Activated naive CD4-positive, alpha-beta T cell treated with anti-CD3 and anti-CD28 coated beads, Interleukin-2, amount 50 U/mL, for 24 hours (primary cell): ENCODE results near the gene SHISA5.
"Not testable (repeated sequence)": the region's sequence is repeated elsewhere in the genome, so short reads cannot be mapped to it uniquely, and the experiment has no call there.

ENCODE experiments used
- H3K27ac Mint-ChIP-seq: one replicate; pipeline ENCODE4 v1.8.0; 2021; ENCODE audit warnings: mild to moderate bottlenecking, mixed read lengths
- H3K27me3 Mint-ChIP-seq: one replicate; pipeline ENCODE4 v1.8.0; 2021; ENCODE audit warnings: mixed read lengths
- H3K36me3 Mint-ChIP-seq: one replicate; pipeline ENCODE4 v1.8.0; 2021; ENCODE audit warnings: mixed read lengths
- H3K4me1 Mint-ChIP-seq: one replicate; pipeline ENCODE4 v1.8.0; 2021; ENCODE audit warnings: mixed read lengths
- H3K4me3 Mint-ChIP-seq: one replicate; pipeline ENCODE4 v1.8.0; 2021; ENCODE audit warnings: mild to moderate bottlenecking, mixed read lengths
- H3K9me3 Mint-ChIP-seq: one replicate; pipeline ENCODE4 v1.8.0; 2021; ENCODE audit warnings: mixed read lengths

Gene SHISA5

DNA sequence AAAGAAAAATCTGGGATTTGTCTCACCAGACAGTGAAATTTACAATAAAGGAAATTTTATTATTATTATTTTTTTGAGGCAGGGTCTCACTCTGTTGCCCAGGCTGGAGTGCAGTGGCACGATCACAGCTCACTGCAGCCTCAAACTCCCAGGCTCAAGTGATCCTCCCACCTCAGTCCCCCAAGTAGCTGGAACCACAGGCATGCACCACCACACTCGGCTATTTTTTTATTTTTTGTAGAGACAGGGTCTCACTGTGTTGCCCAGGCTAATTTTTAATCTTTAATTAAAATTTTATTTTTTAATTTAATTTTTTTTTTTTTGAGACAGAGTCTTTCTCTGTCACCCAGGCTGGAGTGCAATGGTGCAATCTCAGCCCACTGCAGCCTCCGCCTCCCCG lies 29.9 kb downstream of the SHISA5 start:
- not testable (repeated sequence) for H3K27me3 Mint-ChIP-seq, H3K36me3 Mint-ChIP-seq, H3K27ac Mint-ChIP-seq, H3K9me3 Mint-ChIP-seq, H3K4me3 Mint-ChIP-seq
- H3K4me1 Mint-ChIP-seq, result peaks cover 53% of the 10 kb centered on the region

DNA sequence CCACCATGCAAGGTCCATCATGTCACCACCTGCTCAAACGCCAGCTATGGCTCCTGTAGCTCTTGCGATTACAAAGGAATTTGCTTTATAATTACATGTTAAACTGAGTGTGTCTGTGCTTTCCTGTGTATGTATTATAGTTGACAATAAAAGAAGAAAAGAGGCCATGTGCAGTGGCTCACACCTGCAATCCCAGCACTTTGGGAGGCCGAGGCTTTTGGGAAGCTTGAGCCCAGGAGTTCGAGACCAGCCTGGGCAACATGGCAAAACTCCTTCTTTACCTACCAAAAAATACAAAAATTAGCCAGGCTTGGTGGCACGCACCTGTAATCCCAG lies 30.4 kb downstream of the SHISA5 start:
- H3K4me1 Mint-ChIP-seq, result peaks cover 53% of the 10 kb centered on the region
- H3K27ac Mint-ChIP-seq, result peak overlapping the region; percentile 92
- H3K9me3 Mint-ChIP-seq, result no peaks in the 10 kb centered on the region
- H3K36me3 Mint-ChIP-seq, result no peaks in the 10 kb centered on the region
- H3K4me3 Mint-ChIP-seq, result peak overlapping the region; percentile 84
- H3K27me3 Mint-ChIP-seq, result no peaks in the 10 kb centered on the region

DNA sequence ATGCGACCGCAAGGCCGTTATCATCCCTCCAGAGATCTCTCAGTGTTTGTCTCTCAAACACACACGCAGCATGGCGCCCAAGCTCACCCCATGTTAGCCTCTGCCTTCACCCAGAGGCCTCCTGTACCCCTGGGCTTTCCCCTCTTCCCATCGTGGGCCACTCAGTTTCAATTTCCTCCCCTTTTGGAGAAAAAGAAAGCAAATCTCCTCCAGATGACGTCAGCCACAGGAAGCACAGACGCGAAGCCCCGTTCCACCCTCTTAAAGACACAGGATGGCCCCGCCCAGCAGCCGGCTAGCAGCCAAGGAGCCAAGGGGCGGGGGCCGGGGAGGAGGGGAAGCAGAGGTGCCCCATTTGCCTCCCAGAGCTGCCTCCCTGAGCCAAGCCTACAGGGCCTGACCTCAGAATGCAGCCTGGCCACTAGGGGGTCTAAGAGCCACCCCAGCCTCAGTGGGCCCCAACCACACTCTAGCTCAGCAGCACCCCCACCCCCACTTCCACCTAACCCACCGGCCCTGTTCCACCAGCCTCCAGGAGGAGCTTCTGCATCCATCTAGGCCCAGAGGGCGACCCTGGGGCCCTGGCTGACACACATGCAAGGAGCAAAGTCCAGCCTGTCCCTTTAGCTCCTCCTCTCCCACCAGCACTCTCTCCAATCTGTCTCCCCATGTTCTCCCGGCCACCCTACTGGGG lies 30.9 kb downstream of the SHISA5 start:
- H3K9me3 Mint-ChIP-seq, result no peaks in the 10 kb centered on the region
- peak overlapping the region; percentile 84 for H3K4me3 Mint-ChIP-seq
- peak overlapping the region; percentile 92 for H3K27ac Mint-ChIP-seq
- H3K4me1 Mint-ChIP-seq, result peaks cover 53% of the 10 kb centered on the region
- H3K27me3 Mint-ChIP-seq, result no peaks in the 10 kb centered on the region
- H3K36me3 Mint-ChIP-seq, result no peaks in the 10 kb centered on the region

DNA sequence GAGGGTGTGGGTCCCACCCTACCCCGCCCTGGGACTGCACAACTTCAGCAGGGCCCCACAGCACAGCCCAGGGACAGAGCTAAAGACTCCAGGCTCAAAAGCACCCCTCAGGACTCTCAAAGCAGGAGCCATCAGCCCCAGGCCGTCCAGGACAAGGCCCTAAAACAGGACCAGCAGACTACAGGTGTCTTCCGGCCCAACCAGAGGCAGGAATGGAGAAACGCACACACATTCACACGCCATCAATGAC lies 31.4 kb downstream of the SHISA5 start:
- Mint-ChIP-seq H3K27me3 (no peaks in the 10 kb centered on the region), H3K36me3 (peaks cover 1% of the 10 kb centered on the region), H3K4me3 (peak overlapping the region; percentile 84), H3K27ac (peak overlapping the region; percentile 92), H3K4me1 (peaks cover 53% of the 10 kb centered on the region), H3K9me3 (no peaks in the 10 kb centered on the region)

DNA sequence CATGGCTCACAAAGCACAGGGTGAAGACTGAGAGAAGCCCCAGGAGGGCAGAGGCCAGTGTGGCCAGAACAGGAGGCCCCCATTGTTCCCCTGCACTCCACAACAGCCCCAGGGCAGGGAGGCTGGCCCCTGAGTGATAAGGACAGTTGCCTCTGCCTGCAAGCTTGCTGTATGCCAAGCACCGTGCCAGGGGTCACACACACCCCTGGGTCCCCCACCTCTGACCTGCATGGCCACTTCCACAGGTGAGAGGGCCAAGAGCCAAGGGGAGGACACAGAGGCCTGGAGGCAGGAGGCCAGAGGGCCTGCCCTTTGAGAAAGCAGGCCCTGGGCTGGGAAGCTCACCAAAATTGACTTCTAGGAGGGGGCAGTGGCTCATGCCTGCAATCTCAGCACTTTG lies 33.7 kb downstream of the SHISA5 start:
- H3K36me3 Mint-ChIP-seq, result peaks cover 3% of the 10 kb centered on the region
- peak overlapping the region; percentile 70 for H3K4me3 Mint-ChIP-seq
- no peaks in the 10 kb centered on the region for H3K27me3 Mint-ChIP-seq
- peaks cover 65% of the 10 kb centered on the region for H3K4me1 Mint-ChIP-seq
- no peaks in the 10 kb centered on the region for H3K9me3 Mint-ChIP-seq
- H3K27ac Mint-ChIP-seq, result peak overlapping the region; percentile 89

DNA sequence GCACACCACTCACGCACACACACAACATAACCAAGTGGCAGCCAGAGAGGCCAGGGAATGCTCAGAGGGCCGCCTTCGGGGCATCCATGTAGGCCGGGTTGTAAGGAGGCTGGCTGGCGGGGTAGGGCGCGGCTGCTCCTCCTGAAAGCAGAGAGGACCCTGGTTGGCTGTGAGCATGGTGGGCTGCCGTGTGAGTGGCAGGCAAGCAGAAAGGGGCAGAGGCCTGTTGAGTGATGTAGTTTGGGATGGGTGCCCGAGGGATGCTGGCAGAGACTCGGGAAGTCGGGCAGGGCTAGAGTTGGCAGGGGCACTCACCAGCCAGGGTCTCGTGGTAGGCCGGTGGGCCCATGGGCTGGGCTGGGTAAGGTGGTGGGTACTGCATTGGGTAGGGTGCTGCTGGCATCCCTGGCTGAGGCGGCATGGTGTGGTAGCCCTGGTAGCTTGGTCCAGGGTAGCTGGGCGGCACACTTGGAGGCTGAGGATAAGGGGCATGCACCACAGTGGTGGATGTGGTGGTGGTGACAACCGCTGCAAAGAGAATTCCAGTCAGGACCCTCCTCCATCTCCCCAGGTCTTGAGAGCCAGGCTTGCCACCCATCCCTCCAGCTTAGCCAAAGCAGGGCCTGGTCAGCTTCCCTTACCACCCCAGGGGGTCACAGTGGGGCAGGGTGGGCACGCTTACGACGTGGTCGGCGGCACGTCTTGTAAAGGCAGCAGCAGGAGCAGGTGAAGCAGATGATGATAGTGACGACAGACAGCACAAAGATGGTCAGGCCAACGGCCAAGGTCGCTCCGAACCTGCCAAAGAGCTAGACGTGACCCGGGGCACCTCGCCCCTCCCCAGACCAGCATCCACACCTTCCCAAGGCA lies 34.7 kb downstream of the SHISA5 start:
- no peaks in the 10 kb centered on the region for H3K9me3 Mint-ChIP-seq
- peak overlapping the region; percentile 89 for H3K27ac Mint-ChIP-seq
- H3K27me3 Mint-ChIP-seq, result no peaks in the 10 kb centered on the region
- H3K4me1 Mint-ChIP-seq, result peaks cover 60% of the 10 kb centered on the region
- H3K4me3 Mint-ChIP-seq, result peak overlapping the region; percentile 70
- H3K36me3 Mint-ChIP-seq, result peaks cover 3% of the 10 kb centered on the region

DNA sequence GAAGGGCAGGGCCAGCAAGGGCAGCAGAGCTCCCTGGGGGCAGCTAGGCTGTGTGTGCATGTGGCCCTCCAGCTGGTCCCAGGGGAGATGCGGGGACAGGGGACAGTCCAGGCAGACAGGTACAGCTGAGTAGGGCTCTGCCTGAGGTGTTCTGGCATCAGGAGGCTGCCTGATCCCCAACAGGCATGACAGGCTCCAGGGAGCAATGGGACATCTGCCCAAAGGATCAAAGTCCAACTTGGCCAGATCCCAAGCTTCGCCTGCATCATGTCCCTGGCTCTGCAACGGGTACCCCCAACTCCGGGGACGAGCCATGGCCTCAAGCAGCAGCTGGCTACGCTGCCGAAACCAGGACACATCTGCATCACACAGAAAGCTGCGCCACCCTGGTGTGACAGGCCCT lies 35.6 kb downstream of the SHISA5 start:
- Mint-ChIP-seq H3K9me3 (no peaks in the 10 kb centered on the region), H3K4me3 (peak overlapping the region; percentile 94), H3K4me1 (peaks cover 56% of the 10 kb centered on the region), H3K36me3 (peaks cover 3% of the 10 kb centered on the region), H3K27ac (peak overlapping the region; percentile 95), H3K27me3 (no peaks in the 10 kb centered on the region)

DNA sequence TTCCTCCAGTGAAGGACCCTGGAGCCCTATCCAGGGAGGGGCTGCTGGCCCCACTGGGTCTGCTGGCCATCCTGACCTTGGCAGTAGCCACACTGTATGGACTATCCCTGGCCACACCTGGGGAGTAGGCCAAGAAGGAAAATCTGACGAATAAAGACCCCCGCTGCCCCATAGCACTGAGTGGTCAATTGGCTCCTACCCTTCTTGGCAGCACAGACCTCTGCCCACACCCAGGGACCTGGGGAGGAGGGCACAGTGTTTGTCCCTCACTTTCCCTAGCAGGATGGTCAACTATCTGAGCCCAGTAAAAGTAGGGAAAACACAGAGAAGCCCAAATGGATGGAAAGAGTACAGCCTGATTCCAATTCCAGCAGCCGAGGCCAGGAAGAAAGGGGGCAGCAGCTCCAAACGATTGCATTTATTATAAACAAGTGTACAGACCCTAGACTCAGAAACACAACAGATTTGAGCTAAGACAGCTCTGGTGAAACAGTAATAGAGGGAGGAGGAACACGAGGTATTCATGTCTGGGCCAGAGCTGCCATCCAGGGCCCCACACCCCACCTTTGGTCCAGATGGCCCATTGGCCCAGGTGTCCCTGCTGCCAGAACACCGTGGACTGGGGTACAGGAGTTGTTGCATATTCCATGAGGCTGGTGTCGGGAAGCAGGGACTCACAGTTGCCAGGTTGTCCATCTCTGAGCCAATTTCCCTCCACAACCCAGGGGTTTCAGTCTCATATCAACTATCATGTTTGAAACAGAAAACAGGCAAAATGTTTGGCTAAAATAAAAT lies 36.3 kb downstream of the SHISA5 start:
- Mint-ChIP-seq H3K9me3 (no peaks in the 10 kb centered on the region), H3K4me1 (peaks cover 54% of the 10 kb centered on the region), H3K36me3 (peaks cover 3% of the 10 kb centered on the region), H3K27me3 (no peaks in the 10 kb centered on the region), H3K4me3 (peak overlapping the region; percentile 94), H3K27ac (peak overlapping the region; percentile 95)

DNA sequence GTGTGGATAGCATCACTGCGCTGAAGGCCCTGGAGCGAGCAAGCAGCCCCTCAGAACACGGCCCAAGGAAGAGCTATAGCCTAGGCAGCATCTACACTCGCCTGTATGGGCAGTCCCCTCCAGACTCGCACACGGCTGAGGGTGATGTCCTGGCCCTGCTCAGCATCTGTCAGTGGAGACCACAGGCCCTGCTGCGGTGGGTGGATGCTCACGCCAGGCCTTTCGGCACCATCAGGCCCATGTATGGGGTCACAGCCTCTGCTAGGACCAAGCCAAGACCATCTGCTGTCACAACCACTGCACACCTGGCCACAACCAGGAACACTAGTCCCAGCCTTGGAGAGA lies 36.9 kb downstream of the SHISA5 start:
- peak overlapping the region; percentile 94 for H3K4me3 Mint-ChIP-seq
- H3K36me3 Mint-ChIP-seq, result peaks cover 3% of the 10 kb centered on the region
- peak overlapping the region; percentile 95 for H3K27ac Mint-ChIP-seq
- no peaks in the 10 kb centered on the region for H3K27me3 Mint-ChIP-seq
- peaks cover 54% of the 10 kb centered on the region for H3K4me1 Mint-ChIP-seq
- H3K9me3 Mint-ChIP-seq, result no peaks in the 10 kb centered on the region

DNA sequence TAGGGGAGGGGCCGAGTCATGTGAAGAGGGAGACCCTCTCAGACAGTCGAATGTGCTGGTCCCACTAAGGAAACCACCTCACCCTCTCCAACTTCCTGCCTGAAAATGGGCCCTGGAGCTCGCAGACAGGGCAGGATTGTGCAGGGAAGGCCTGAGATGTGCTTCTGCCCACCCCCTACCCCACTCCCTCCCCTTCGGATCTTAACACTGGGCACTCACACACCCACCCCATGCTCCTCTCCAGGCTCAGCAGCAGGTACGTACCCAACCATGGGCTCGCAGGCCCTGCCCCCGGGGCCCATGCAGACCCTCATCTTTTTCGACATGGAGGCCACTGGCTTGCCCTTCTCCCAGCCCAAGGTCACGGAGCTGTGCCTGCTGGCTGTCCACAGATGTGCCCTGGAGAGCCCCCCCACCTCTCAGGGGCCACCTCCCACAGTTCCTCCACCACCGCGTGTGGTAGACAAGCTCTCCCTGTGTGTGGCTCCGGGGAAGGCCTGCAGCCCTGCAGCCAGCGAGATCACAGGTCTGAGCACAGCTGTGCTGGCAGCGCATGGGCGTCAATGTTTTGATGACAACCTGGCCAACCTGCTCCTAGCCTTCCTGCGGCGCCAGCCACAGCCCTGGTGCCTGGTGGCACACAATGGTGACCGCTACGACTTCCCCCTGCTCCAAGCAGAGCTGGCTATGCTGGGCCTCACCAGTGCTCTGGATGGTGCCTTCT lies 37.4 kb downstream of the SHISA5 start:
- H3K9me3 Mint-ChIP-seq, result no peaks in the 10 kb centered on the region
- no peaks in the 10 kb centered on the region for H3K27me3 Mint-ChIP-seq
- H3K27ac Mint-ChIP-seq, result peak overlapping the region; percentile 95
- H3K4me3 Mint-ChIP-seq, result peak overlapping the region; percentile 94
- H3K36me3 Mint-ChIP-seq, result peaks cover 3% of the 10 kb centered on the region
- peaks cover 54% of the 10 kb centered on the region for H3K4me1 Mint-ChIP-seq

DNA sequence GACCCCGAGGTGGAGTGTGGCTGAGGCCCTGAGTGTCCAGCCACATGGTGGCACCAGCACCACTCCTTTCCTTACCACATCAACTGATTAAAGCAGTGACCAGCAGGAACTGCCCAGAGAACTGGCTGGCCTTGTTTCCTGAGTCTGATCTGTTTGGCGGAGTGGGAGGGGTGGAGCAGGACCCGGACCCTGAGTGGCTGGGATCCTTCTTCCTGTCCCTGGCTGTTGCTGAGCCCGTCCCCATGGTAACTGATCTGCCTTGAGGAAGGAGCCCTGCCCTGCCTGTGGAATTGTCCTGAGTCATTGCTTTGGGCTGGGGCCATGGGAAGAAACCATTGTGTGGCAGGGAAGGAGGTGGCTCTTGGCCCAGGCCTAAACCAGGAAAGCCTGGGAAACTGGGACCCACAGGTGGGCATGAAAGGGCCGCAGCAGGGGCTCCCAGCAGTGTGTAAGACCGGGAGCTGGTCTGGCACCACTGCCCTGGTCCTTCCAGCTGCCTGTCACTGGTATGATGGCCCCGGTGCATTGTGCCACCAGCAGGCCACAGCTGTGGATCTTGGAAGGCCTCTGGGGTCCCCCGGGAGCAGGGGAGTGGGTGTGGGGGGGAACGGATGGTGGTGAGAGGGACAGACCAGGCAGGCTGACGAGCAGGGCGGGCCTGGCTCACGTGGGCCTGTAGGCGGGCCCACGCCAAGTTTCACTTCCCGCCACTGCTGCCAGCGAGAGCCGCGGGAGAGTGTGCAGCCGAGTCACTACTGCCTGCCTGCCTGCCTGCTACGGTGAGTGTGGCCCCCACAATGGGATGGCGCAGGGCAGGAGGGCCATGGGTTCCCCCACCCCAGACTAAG lies 38.2 kb downstream of the SHISA5 start:
- H3K4me3 Mint-ChIP-seq, result peak overlapping the region; percentile 94
- peaks cover 54% of the 10 kb centered on the region for H3K4me1 Mint-ChIP-seq
- no peaks in the 10 kb centered on the region for H3K9me3 Mint-ChIP-seq
- peaks cover 5% of the 10 kb centered on the region for H3K36me3 Mint-ChIP-seq
- H3K27ac Mint-ChIP-seq, result peak overlapping the region; percentile 95
- H3K27me3 Mint-ChIP-seq, result no peaks in the 10 kb centered on the region

DNA sequence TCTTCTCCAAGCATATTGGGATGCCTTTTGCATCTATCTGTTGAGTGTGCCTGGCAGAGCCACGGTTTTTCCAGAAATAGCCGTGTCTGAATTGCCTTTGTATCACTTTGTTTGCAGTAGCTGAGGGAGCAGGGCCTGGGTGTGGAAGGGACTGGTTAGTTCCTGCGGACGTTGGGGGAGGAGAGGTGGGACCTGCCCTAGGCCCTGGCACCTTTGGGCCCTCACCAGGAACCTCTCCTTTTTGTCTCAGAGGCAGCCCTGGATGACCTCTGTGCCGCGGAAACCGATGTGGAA lies 38.8 kb downstream of the SHISA5 start:
- peak overlapping the region; percentile 94 for H3K4me3 Mint-ChIP-seq
- peak overlapping the region; percentile 95 for H3K27ac Mint-ChIP-seq
- peaks cover 7% of the 10 kb centered on the region for H3K36me3 Mint-ChIP-seq
- no peaks in the 10 kb centered on the region for H3K9me3 Mint-ChIP-seq
- H3K27me3 Mint-ChIP-seq, result no peaks in the 10 kb centered on the region
- H3K4me1 Mint-ChIP-seq, result peaks cover 54% of the 10 kb centered on the region

DNA sequence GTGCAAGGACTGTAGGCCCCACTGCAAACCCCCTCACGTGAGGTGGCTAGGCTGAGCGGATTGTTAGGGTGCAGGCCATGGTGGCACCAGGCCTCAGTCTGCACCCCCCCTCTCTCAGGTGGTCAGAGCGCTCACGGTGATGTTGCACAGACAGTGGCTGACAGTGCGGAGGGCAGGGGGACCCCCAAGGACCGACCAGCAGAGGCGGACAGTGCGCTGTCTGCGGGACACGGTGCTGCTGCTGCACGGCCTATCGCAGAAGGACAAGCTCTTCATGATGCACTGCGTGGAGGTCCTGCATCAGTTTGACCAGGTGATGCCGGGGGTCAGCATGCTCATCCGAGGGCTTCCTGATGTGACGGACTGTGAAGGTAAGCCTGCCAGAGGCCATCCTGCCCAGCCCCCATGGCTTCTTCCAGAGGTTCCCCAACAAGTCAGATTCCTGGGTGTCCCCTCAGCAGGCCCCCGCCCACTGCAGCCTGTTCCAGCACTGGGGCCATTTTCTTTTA lies 39.2 kb downstream of the SHISA5 start:
- Mint-ChIP-seq H3K36me3 (peaks cover 7% of the 10 kb centered on the region), H3K27me3 (no peaks in the 10 kb centered on the region), H3K4me1 (peaks cover 52% of the 10 kb centered on the region), H3K4me3 (peak overlapping the region; percentile 94), H3K27ac (no peak overlapping the region), H3K9me3 (no peaks in the 10 kb centered on the region)

DNA sequence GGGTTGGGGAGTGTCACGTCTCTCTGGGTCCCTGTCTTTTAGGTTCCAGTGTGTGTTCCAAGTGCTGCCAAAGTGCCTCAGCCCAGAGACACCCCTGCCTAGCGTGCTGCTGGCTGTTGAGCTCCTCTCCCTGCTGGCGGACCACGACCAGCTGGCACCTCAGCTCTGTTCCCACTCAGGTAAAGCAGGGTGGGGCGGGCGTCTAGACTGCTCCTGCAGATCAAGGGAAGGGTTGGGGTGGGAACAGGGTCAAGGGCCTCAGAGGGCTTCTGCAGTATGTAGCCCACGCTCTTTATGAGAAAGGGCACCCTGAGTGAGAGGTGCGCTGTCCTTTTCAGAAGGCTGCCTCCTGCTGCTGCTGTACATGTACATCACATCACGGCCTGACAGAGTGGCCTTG lies 40.3 kb downstream of the SHISA5 start:
- H3K9me3 Mint-ChIP-seq, result no peaks in the 10 kb centered on the region
- H3K27ac Mint-ChIP-seq, result no peak overlapping the region
- peaks cover 41% of the 10 kb centered on the region for H3K4me1 Mint-ChIP-seq
- peaks cover 7% of the 10 kb centered on the region for H3K36me3 Mint-ChIP-seq
- H3K4me3 Mint-ChIP-seq, result no peak overlapping the region
- H3K27me3 Mint-ChIP-seq, result no peaks in the 10 kb centered on the region

DNA sequence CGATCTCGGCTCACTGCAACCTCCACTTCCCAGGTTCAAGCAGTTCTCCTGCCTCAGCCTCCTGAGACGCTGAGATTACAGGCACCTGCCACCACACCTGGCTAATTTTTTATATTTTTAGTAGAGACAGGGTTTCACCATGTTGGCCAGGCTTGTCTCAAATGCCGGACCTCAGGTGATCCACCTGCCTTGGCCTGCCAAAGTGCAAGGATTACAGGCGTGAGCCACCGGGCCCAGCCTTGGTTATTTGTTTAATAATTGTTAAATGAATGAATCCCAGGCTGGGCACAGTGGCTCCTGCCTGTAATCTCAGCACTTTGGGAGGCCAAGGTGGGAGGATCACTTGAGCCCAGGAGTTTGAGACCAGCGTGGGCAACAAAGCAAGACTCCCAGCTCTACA lies 42.2 kb downstream of the SHISA5 start:
- H3K27ac Mint-ChIP-seq, H3K4me3 Mint-ChIP-seq, H3K9me3 Mint-ChIP-seq, H3K36me3 Mint-ChIP-seq, H3K27me3 Mint-ChIP-seq: not testable (repeated sequence)
- H3K4me1 Mint-ChIP-seq, result peaks cover 22% of the 10 kb centered on the region
